H1 (cell line): ENCODE data around the gene MOGAT2. TPM values are rescaled to one million over a fixed set of nuclear protein-coding genes. Genes with fewer than 3 reads are reported as not detected.

ENCODE experiments used
- CTCF ChIA-PET: fragments of 300-600 bp; sonication (Branson Sonifier 250); formaldehyde crosslinking; loops from one replicate; lab custom pipeline; 2021; ENCODE audit not compliant: partially characterized antibody; lab: Charles Lee
- POLR2A ChIA-PET: fragments of 300-600 bp; sonication (Branson Sonifier 250); formaldehyde crosslinking; loops from one replicate; lab custom pipeline; 2021; ENCODE audit warnings: inconsistent platforms; ENCODE audit not compliant: partially characterized antibody; lab: Charles Lee
- DNase-seq, 2 experiments: peaks; one replicate each; pipeline versions ENCODE4 v3.0.0 to v3.0.0-alpha.2; 2010 to 2022; ENCODE audit warnings: low spot score in 2 of 2, low read depth in 1 of 2, mixed read lengths in 1 of 2
- FAIRE-seq: peaks from 2 replicates; lab custom pipeline; 2011; peaks lifted over from hg19 to GRCh38; lab: Jason Lieb, UNC
- H2AFZ ChIP-seq: 2 replicates; pipeline ENCODE4 v1.8.1; 2012; ENCODE audit warnings: low read length, inconsistent platforms
- H2AK5ac ChIP-seq: 2 replicates; pipeline ENCODE4 v1.6.1; 2013; ENCODE audit warnings: low read depth, low read length
- H2BK120ac ChIP-seq: replicated peaks from 2 replicates; pipeline ENCODE3; 2013; ENCODE audit warnings: low read depth, low read length, inconsistent platforms
- H2BK12ac ChIP-seq: 2 replicates; pipeline ENCODE4 v1.6.1; 2013; ENCODE audit warnings: low read depth, low read length
- H2BK15ac ChIP-seq: 2 replicates; pipeline ENCODE4 v1.6.1; 2013; ENCODE audit warnings: low read length
- H2BK20ac ChIP-seq: 2 replicates; pipeline ENCODE4 v1.6.1; 2013; ENCODE audit warnings: low read length
- H2BK5ac ChIP-seq: 2 replicates; pipeline ENCODE4 v1.6.1; 2013; ENCODE audit warnings: low read depth, low read length
- H3K14ac ChIP-seq: 2 replicates; pipeline ENCODE4 v1.6.1; 2013; ENCODE audit warnings: inconsistent platforms; ENCODE audit not compliant: insufficient read length
- H3K18ac ChIP-seq: 2 replicates; pipeline ENCODE4 v1.6.1; 2013; ENCODE audit warnings: low read length; ENCODE audit errors: extremely low read depth
- H3K23ac ChIP-seq: 2 replicates; pipeline ENCODE4 v1.6.1; 2013; ENCODE audit warnings: inconsistent platforms; ENCODE audit not compliant: insufficient read length
- H3K23me2 ChIP-seq: 2 replicates; pipeline ENCODE4 v1.6.1; 2013; ENCODE audit warnings: low read depth, low read length
- H3K27ac ChIP-seq: 2 replicates; pipeline ENCODE4 v1.6.1; 2011; ENCODE audit warnings: low read depth, low read length, inconsistent platforms
- H3K27me3 ChIP-seq, 4 experiments: replicated peaks in 1 of 4; 1 replicate in 1 of 4; 2 replicates in 3 of 4; pipeline versions ENCODE4 v1.6.1 to v1.8.1; 2011 to 2013; ENCODE audit warnings: low read length in 3 of 4, mild to moderate bottlenecking in 3 of 4, inconsistent platforms in 2 of 4, mixed read lengths in 2 of 4, moderate library complexity in 1 of 4; ENCODE audit not compliant: control insufficient read depth in 3 of 4, insufficient read depth in 3 of 4; ENCODE audit errors: extremely low read depth in 1 of 4
- H3K36me3 ChIP-seq, 4 experiments: 2 replicates each; pipeline versions ENCODE4 v1.6.1 to v1.8.1; 2011 to 2013; ENCODE audit warnings: mild to moderate bottlenecking in 4 of 4, low read length in 3 of 4, moderate library complexity in 2 of 4, control low read depth in 1 of 4, inconsistent platforms in 1 of 4; ENCODE audit not compliant: insufficient read depth in 4 of 4, control insufficient read depth in 2 of 4
- H3K4ac ChIP-seq: replicated peaks from 2 replicates; pipeline ENCODE3; 2013; ENCODE audit warnings: low read length, low read depth, mixed read lengths, inconsistent platforms; ENCODE audit not compliant: insufficient read length
- H3K4me1 ChIP-seq, 4 experiments: replicated peaks in 1 of 4; 1 replicate in 1 of 4; 2 replicates in 3 of 4; pipeline versions ENCODE4 v1.6.1 to v1.8.1; 2011 to 2013; ENCODE audit warnings: low read length in 3 of 4, inconsistent platforms in 2 of 4, mixed read lengths in 1 of 4; ENCODE audit not compliant: insufficient read depth in 4 of 4, control insufficient read depth in 3 of 4
- H3K4me2 ChIP-seq, 2 experiments: 2 replicates each; pipeline versions ENCODE4 v1.6.1 to v1.8.1; 2011 to 2013; ENCODE audit warnings: low read depth in 2 of 2, low read length in 2 of 2, control low read depth in 1 of 2, inconsistent platforms in 1 of 2, mild to moderate bottlenecking in 1 of 2; ENCODE audit not compliant: insufficient read depth in 1 of 2
- H3K4me3 ChIP-seq, 4 experiments: fragments of 200-600, 300-600 bp in 1 of 4; sonication (generic), shearing (Covaris generic), sonication (Bioruptor Twin) in 1 of 4; 2 replicates each; pipeline versions ENCODE4 v1.5.1 to v1.8.1; 2011 to 2016; ENCODE audit warnings: low read length in 4 of 4, low read depth in 3 of 4, control low read depth in 2 of 4, inconsistent platforms in 2 of 4, mild to moderate bottlenecking in 2 of 4, mixed read lengths in 1 of 4, moderate library complexity in 1 of 4; ENCODE audit not compliant: insufficient read depth in 2 of 4; ENCODE audit errors: extremely low read depth in 1 of 4
- H3K56ac ChIP-seq: replicated peaks from 2 replicates; pipeline ENCODE3; 2013; ENCODE audit warnings: low read depth, mild to moderate bottlenecking, mixed read lengths, low read length, inconsistent platforms; ENCODE audit not compliant: insufficient read length
- H3K79me1 ChIP-seq: 2 replicates; pipeline ENCODE4 v1.6.1; 2013; ENCODE audit warnings: low read depth, low read length, control low read depth
- H3K79me2 ChIP-seq, 2 experiments: 2 replicates each; pipeline versions ENCODE4 v1.6.1 to v1.8.1; 2012 to 2013; ENCODE audit warnings: low read length in 2 of 2, mild to moderate bottlenecking in 2 of 2, inconsistent platforms in 1 of 2; ENCODE audit not compliant: insufficient read depth in 2 of 2, control insufficient read depth in 1 of 2
- H3K9ac ChIP-seq, 4 experiments: replicated peaks in 1 of 4; 1 replicate in 1 of 4; 2 replicates in 3 of 4; pipeline versions ENCODE4 v1.6.1 to v1.8.1; 2011 to 2013; ENCODE audit warnings: low read depth in 3 of 4, low read length in 3 of 4, control low read depth in 2 of 4, mild to moderate bottlenecking in 2 of 4, moderate library complexity in 2 of 4, inconsistent platforms in 1 of 4; ENCODE audit errors: extremely low read depth in 1 of 4
- H3K9me3 ChIP-seq, 2 experiments: 2 replicates each; pipeline versions ENCODE4 v1.6.1 to v1.8.1; 2012 to 2013; ENCODE audit warnings: mild to moderate bottlenecking in 2 of 2, moderate library complexity in 2 of 2, control low read depth in 1 of 2, inconsistent platforms in 1 of 2, low read depth in 1 of 2, low read length in 1 of 2, mixed read lengths in 1 of 2; ENCODE audit not compliant: insufficient read depth in 2 of 2
- H4K20me1 ChIP-seq, 2 experiments: replicated peaks in 1 of 2; 2 replicates each; pipeline versions ENCODE3 to v1.8.1; 2011 to 2013; ENCODE audit warnings: inconsistent platforms in 2 of 2, low read length in 2 of 2, mild to moderate bottlenecking in 1 of 2; ENCODE audit not compliant: insufficient read depth in 2 of 2, control insufficient read depth in 1 of 2
- H4K5ac ChIP-seq: 2 replicates; pipeline ENCODE4 v1.6.1; 2013; ENCODE audit warnings: low read length, low read depth, mixed read lengths, inconsistent platforms; ENCODE audit not compliant: insufficient read length
- H4K8ac ChIP-seq: 2 replicates; pipeline ENCODE4 v1.8.0; 2013; ENCODE audit warnings: mild to moderate bottlenecking, moderate library complexity, low read length, inconsistent platforms; ENCODE audit not compliant: insufficient read depth; ENCODE audit errors: extremely low read depth
- H4K91ac ChIP-seq: replicated peaks from 2 replicates; pipeline ENCODE3; 2013; ENCODE audit warnings: low read length, mixed read lengths, inconsistent platforms; ENCODE audit not compliant: insufficient read length
- ASH2L ChIP-seq: fragments of 200-600, 300-600 bp; sonication (generic); IDR thresholded peaks from one replicate; pipeline ENCODE4 v1.7.1; 2017; ENCODE audit warnings: low read length
- CBX5 ChIP-seq: fragments of 300-800, 300-1000 bp; sonication (generic); IDR thresholded peaks from 2 replicates; pipeline ENCODE4 v1.7.1; 2016; ENCODE audit warnings: antibody characterized with exemption, low read length, low read depth
- CHD2 ChIP-seq: IDR thresholded peaks from 2 replicates; pipeline ENCODE4 v1.6.1; 2012; ENCODE audit warnings: low read length, improper control_type of control experiment
- CTBP2 ChIP-seq: IDR thresholded peaks from 2 replicates; pipeline ENCODE4 v1.7.0; 2011; ENCODE audit warnings: borderline replicate concordance, mild to moderate bottlenecking, moderate library complexity, mixed read lengths, low read length; ENCODE audit not compliant: insufficient read depth, insufficient read length
- EP300 ChIP-seq, 2 experiments: IDR thresholded peaks; 1 replicate in 1 of 2; 2 replicates in 1 of 2; pipeline ENCODE4 v1.6.1; 2011 to 2012; ENCODE audit warnings: low read depth in 2 of 2, low read length in 2 of 2, mild to moderate bottlenecking in 2 of 2, borderline replicate concordance in 1 of 2, inconsistent platforms in 1 of 2, moderate library complexity in 1 of 2
- JUN ChIP-seq: IDR thresholded peaks from 2 replicates; pipeline ENCODE4 v1.6.1; 2011; ENCODE audit warnings: low read depth, mild to moderate bottlenecking, improper control_type of control experiment, low read length
- KDM1A ChIP-seq: fragments of 200-600, 300-600 bp; sonication (generic); IDR thresholded peaks from 2 replicates; pipeline ENCODE4 v1.7.1; 2016; ENCODE audit warnings: mild to moderate bottlenecking, low read length, borderline replicate concordance
- MAX ChIP-seq: IDR thresholded peaks from 2 replicates; pipeline ENCODE4 v1.6.1; 2012; ENCODE audit warnings: inconsistent platforms
- POLR2A ChIP-seq, 2 experiments: IDR thresholded peaks; 1 replicate in 1 of 2; 2 replicates in 1 of 2; pipeline ENCODE4 v1.6.1; 2011; ENCODE audit warnings: low read depth in 2 of 2, low read length in 2 of 2, mild to moderate bottlenecking in 2 of 2; ENCODE audit errors: control extremely low read depth in 1 of 2
- POU5F1 ChIP-seq: IDR thresholded peaks from 2 replicates; pipeline ENCODE4 v1.6.1; 2011; ENCODE audit warnings: low read depth, mild to moderate bottlenecking, low read length, moderate library complexity
- RXRA ChIP-seq: IDR thresholded peaks from 2 replicates; pipeline ENCODE4 v1.6.1; 2011; ENCODE audit warnings: low read depth, mild to moderate bottlenecking, low read length, moderate library complexity; ENCODE audit not compliant: insufficient read depth
- SAP30 ChIP-seq: fragments of 300-600 bp; sonication (generic); IDR thresholded peaks from 2 replicates; pipeline ENCODE4 v1.7.1; 2012; ENCODE audit warnings: low read length, moderate library complexity, mild to moderate bottlenecking, inconsistent platforms; ENCODE audit not compliant: insufficient read depth, insufficient replicate concordance
- WGBS, 2 experiments: shearing (Covaris generic) in 1 of 2; methylation state at CpG; one replicate each; pipeline versions ENCODE4 v1.1.6 to v1.1.7; 2013 to 2015; ENCODE audit warnings: low lambda C conversion rate in 2 of 2, mixed read lengths in 2 of 2, inconsistent platforms in 1 of 2, low coverage in 1 of 2, missing lambda C conversion rate in 1 of 2; ENCODE audit not compliant: insufficient replicate concordance in 2 of 2, insufficient coverage in 1 of 2, insufficient read length in 1 of 2; ENCODE audit errors: extremely low coverage in 1 of 2, missing lambda C conversion rate in 1 of 2; 5-methylcytosine and 5-hydroxymethylcytosine counted together
- polyA plus RNA-seq, 7 experiments: library from polyadenylated mRNA; depleted of rRNA in 3 of 7; stranded (reverse) in 5 of 7; unstranded in 2 of 7; fragments of >200 nt in 5 of 7; fragments of 200-250 nt in 2 of 7; gene quantifications; 1 replicate in 5 of 7; 2 replicates in 1 of 7; 4 replicates in 1 of 7; pipeline versions ENCODE4 v1.2.1 to v1.2.3, GENCODE V29; 2011 to 2013; ENCODE audit warnings: missing spikeins in 2 of 7, mixed read lengths in 2 of 7
- total RNA-seq: library from RNA; stranded (reverse); fragmentation: NEBNext Ultra II Directional; extraction: Animal tissue kit (Norgen Biotek cat#: 25700); gene quantifications from 2 replicates; pipeline ENCODE4 v1.2.1, GENCODE V29; 2021
- TF ChIP-seq, protein P1 (sequence below): IDR thresholded peaks from 2 replicates; pipeline ENCODE4 v1.6.1; 2011; ENCODE audit warnings: low read length, improper control_type of control experiment

The MOGAT2 gene
- total and polyA plus RNA-seq, 2 of the 8 experiments (the other 6 are each of a cell fraction or from before 2014, with no cell fraction given), result not detected

GRCh38 chr11:75781296-75781695, 63.7 kb downstream of the MOGAT2 start:
- Histone ChIP-seq H3K4ac (no peak overlapping the region), H2AK5ac (no peak overlapping the region), H3K4me1 (no peaks in the 10 kb centered on the region), H4K5ac (no peak overlapping the region), H3K79me1 (no peaks in the 10 kb centered on the region), H3K23me2 (no peaks in the 10 kb centered on the region), H3K36me3 (no peaks in the 10 kb centered on the region), H3K14ac (no peak overlapping the region), H3K9me3 (no peaks in the 10 kb centered on the region), H3K56ac (no peak overlapping the region), H4K20me1 (no peaks in the 10 kb centered on the region), H3K23ac (no peak overlapping the region), H4K8ac (no peak overlapping the region), H2BK12ac (no peak overlapping the region), H3K27ac (no peak overlapping the region), H2BK5ac (no peak overlapping the region), H3K9ac (no peak overlapping the region), H3K4me2 (no peak overlapping the region), H2BK20ac (no peak overlapping the region), H2AFZ (no peak overlapping the region), H2BK15ac (no peak overlapping the region), H2BK120ac (no peak overlapping the region), H3K4me3 (no peak overlapping the region), H3K79me2 (no peaks in the 10 kb centered on the region), H3K18ac (no peak overlapping the region), H3K27me3 (no peaks in the 10 kb centered on the region), H4K91ac (no peak overlapping the region)
- FAIRE-seq (no peak), DNase-seq (no peak)
- ChIA-PET CTCF (interaction anchor here (0.7 to 1.8 kb wide), 4 partner anchors 10 to 55 kb away, joined by 3 to 5 read pairs (median 4); no protein-coding TSS in a partner anchor), POLR2A (interaction anchor here (0.6 kb wide), 1 partner anchor 987 kb away, joined by 3 read pairs; no protein-coding TSS in a partner anchor)
- WGBS, 2 experiments, result 91% methylated on average over 7 of the region's 7 CpGs; no CpG with 5 or more reads in 1 of the 2 experiments
- TF ChIP-seq RXRA (no peak), EP300 (IDR thresholded peaks at IDR 0.05; ENCODE audit: borderline replicate concordance in 1 of 2, low read depth in 2 of 2, low read length in 2 of 2) (no peak), SAP30 (no peak), MAX (no peak), CHD2 (no peak), POLR2A (IDR thresholded peaks at IDR 0.05; ENCODE audit: control extremely low read depth in 1 of 2, low read depth in 2 of 2, low read length in 2 of 2) (no peak), JUN (no peak), POU5F1 (no peak), CTBP2 (no peak), KDM1A (no peak), ASH2L (no peak), CBX5 (no peak)
- TF ChIP-seq, protein P1, sequence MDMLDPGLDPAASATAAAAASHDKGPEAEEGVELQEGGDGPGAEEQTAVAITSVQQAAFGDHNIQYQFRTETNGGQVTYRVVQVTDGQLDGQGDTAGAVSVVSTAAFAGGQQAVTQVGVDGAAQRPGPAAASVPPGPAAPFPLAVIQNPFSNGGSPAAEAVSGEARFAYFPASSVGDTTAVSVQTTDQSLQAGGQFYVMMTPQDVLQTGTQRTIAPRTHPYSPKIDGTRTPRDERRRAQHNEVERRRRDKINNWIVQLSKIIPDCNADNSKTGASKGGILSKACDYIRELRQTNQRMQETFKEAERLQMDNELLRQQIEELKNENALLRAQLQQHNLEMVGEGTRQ, result no peak
